Measurements from ENCODE around the gene NMRAL1. TPM values are rescaled to one million over a fixed set of nuclear protein-coding genes. Genes with fewer than 3 reads are reported as not detected.

The NMRAL1 gene
- polyA plus RNA-seq, 1 donor from 2014 or later, result 6.3 TPM

DNA sequence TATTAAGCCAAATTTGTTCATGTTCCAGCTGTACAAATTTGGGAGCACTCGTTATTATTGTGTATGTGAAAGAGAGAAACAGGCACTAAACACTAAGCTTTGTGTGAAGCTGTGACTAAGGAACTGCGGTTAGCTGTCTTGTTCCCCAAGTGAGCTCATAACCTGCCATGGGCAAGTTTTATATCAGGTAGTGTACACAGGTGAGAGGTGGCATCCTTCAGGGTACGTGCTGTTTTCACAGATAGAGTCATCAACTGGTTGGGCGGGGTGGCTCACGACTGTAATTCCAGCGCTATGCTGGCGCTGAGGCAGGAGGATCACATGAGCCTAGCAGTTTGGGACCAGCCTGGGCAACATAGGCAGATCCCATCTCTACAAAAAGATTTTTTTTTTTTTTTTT, 45.9 kb downstream of the NMRAL1 start:
- Histone ChIP-seq H4K20me1 (ENCODE audit: insufficient read depth) (no peaks in the 10 kb centered on the region), H3K27ac (ENCODE audit: low read length) (no peak overlapping the region), H3K36me3 (ENCODE audit: insufficient read depth, low read length) (no peaks in the 10 kb centered on the region), H3K4me2 (ENCODE audit: low read length) (no peak overlapping the region), H3K27me3 (ENCODE audit: insufficient read depth, low read depth, low read length) (no peaks in the 10 kb centered on the region), H3K9ac (ENCODE audit: low read length) (no peak overlapping the region), H2AFZ (ENCODE audit: low read depth, low read length) (no peak overlapping the region), H3K79me2 (replicated peaks; ENCODE audit: insufficient read depth, low read length) (peaks cover 13% of the 10 kb centered on the region), H3K9me3 (ENCODE audit: low read length) (no peaks in the 10 kb centered on the region), H3K4me3 (ENCODE audit: low read length) (no peak overlapping the region), H3K9me2 (ENCODE audit: insufficient read depth, low read length) (no peaks in the 10 kb centered on the region), H3F3A (ENCODE audit: insufficient read depth, low read length, poor library complexity, severe bottlenecking) (no peaks in the 10 kb centered on the region)
- TF ChIP-seq RAD21 (conservative IDR thresholded peaks at IDR 0.05) (no peak), EZH2 (IDR thresholded peaks at IDR 0.05; ENCODE audit: borderline replicate concordance, insufficient read depth, low read length, poor library complexity, severe bottlenecking) (no peak), TAF1 (IDR thresholded peaks at IDR 0.05; ENCODE audit: low read depth) (no peak), POLR2AphosphoS5 (IDR thresholded peaks at IDR 0.05) (no peak), MXI1 (conservative IDR thresholded peaks at IDR 0.05; ENCODE audit: poor library complexity, severe bottlenecking) (no peak), SMC3 (conservative IDR thresholded peaks at IDR 0.05; ENCODE audit: poor library complexity) (no peak), EP300 (conservative IDR thresholded peaks at IDR 0.05; ENCODE audit: poor library complexity, severe bottlenecking) (no peak)
- TF ChIP-seq, protein P1, sequence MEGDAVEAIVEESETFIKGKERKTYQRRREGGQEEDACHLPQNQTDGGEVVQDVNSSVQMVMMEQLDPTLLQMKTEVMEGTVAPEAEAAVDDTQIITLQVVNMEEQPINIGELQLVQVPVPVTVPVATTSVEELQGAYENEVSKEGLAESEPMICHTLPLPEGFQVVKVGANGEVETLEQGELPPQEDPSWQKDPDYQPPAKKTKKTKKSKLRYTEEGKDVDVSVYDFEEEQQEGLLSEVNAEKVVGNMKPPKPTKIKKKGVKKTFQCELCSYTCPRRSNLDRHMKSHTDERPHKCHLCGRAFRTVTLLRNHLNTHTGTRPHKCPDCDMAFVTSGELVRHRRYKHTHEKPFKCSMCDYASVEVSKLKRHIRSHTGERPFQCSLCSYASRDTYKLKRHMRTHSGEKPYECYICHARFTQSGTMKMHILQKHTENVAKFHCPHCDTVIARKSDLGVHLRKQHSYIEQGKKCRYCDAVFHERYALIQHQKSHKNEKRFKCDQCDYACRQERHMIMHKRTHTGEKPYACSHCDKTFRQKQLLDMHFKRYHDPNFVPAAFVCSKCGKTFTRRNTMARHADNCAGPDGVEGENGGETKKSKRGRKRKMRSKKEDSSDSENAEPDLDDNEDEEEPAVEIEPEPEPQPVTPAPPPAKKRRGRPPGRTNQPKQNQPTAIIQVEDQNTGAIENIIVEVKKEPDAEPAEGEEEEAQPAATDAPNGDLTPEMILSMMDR (IDR thresholded peaks at IDR 0.05; ENCODE audit: poor library complexity, severe bottlenecking), result no peak
- TF ChIP-seq, protein P2, sequence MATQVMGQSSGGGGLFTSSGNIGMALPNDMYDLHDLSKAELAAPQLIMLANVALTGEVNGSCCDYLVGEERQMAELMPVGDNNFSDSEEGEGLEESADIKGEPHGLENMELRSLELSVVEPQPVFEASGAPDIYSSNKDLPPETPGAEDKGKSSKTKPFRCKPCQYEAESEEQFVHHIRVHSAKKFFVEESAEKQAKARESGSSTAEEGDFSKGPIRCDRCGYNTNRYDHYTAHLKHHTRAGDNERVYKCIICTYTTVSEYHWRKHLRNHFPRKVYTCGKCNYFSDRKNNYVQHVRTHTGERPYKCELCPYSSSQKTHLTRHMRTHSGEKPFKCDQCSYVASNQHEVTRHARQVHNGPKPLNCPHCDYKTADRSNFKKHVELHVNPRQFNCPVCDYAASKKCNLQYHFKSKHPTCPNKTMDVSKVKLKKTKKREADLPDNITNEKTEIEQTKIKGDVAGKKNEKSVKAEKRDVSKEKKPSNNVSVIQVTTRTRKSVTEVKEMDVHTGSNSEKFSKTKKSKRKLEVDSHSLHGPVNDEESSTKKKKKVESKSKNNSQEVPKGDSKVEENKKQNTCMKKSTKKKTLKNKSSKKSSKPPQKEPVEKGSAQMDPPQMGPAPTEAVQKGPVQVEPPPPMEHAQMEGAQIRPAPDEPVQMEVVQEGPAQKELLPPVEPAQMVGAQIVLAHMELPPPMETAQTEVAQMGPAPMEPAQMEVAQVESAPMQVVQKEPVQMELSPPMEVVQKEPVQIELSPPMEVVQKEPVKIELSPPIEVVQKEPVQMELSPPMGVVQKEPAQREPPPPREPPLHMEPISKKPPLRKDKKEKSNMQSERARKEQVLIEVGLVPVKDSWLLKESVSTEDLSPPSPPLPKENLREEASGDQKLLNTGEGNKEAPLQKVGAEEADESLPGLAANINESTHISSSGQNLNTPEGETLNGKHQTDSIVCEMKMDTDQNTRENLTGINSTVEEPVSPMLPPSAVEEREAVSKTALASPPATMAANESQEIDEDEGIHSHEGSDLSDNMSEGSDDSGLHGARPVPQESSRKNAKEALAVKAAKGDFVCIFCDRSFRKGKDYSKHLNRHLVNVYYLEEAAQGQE (IDR thresholded peaks at IDR 0.05; ENCODE audit: borderline replicate concordance), result no peak

DNA sequence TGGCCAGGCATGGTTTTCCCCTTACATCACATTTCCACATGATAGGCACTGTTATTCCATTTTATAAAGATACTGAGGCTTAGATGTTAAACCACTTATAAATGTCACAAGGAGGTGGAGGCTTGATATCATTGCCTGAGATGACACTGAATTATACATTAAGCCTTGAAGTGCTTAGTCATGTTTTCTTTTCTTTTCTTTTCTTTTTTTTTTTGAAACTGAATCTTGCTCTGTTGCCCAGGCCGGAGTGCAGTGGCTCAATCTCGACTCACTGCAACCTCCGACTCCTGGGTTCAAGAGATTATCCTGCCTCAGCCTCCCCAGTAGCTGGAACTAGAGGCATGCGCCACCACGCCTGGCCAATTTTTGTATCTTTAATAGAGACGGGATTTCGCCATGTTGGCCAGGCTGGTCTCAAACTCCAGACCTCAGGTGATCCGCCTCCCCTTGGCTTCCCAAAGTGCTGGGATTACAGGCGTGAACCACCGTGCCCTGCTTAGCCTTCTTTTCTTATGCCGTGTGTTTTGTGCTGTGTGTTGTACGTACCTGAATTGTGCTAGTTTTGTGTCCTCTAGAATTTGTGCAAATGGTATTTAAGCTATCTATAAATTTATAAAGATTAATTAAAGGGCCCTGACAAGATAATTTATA, 47.6 kb downstream of the NMRAL1 start:
- H3K27ac ChIP-seq (ENCODE audit: low read length), result peak overlapping the region; percentile 91
- H3K27me3 ChIP-seq (ENCODE audit: insufficient read depth, low read depth, low read length), result no peaks in the 10 kb centered on the region
- no peaks in the 10 kb centered on the region for H3K9me3 ChIP-seq (ENCODE audit: low read length)
- H3K4me2 ChIP-seq (ENCODE audit: low read length), result peak overlapping the region; percentile 41
- H3F3A ChIP-seq (ENCODE audit: insufficient read depth, low read length, poor library complexity, severe bottlenecking), result no peaks in the 10 kb centered on the region
- peaks cover 13% of the 10 kb centered on the region for H3K79me2 ChIP-seq (replicated peaks; ENCODE audit: insufficient read depth, low read length)
- H3K4me3 ChIP-seq (ENCODE audit: low read length), result peak overlapping the region; percentile 75
- H2AFZ ChIP-seq (ENCODE audit: low read depth, low read length), result no peak overlapping the region
- no peaks in the 10 kb centered on the region for H3K36me3 ChIP-seq (ENCODE audit: insufficient read depth, low read length)
- peak overlapping the region; percentile 78 for H3K9ac ChIP-seq (ENCODE audit: low read length)
- H4K20me1 ChIP-seq (ENCODE audit: insufficient read depth), result no peaks in the 10 kb centered on the region
- H3K9me2 ChIP-seq (ENCODE audit: insufficient read depth, low read length), result no peaks in the 10 kb centered on the region
- TF ChIP-seq, protein P2 (IDR thresholded peaks at IDR 0.05; ENCODE audit: borderline replicate concordance), result no peak
- TF ChIP-seq, protein P1 (IDR thresholded peaks at IDR 0.05; ENCODE audit: poor library complexity, severe bottlenecking), result no peak
- TF ChIP-seq MXI1 (conservative IDR thresholded peaks at IDR 0.05; ENCODE audit: poor library complexity, severe bottlenecking) (no peak), EP300 (conservative IDR thresholded peaks at IDR 0.05; ENCODE audit: poor library complexity, severe bottlenecking) (no peak), EZH2 (IDR thresholded peaks at IDR 0.05; ENCODE audit: borderline replicate concordance, insufficient read depth, low read length, poor library complexity, severe bottlenecking) (no peak)
